DND-41 (cell line): ENCODE measurements around the gene PLXNA4.

ENCODE experiments used
- EZH2 ChIP-seq: IDR thresholded peaks from 3 replicates; pipeline ENCODE4 v1.6.1; 2012; ENCODE audit warnings: borderline replicate concordance, low read depth, mild to moderate bottlenecking, moderate library complexity, low read length, inconsistent platforms; ENCODE audit not compliant: severe bottlenecking
- TF ChIP-seq, protein P1 (sequence below): IDR thresholded peaks from 2 replicates; pipeline ENCODE4 v1.5.1; 2012; ENCODE audit warnings: borderline replicate concordance, low read length, moderate library complexity, mild to moderate bottlenecking; ENCODE audit not compliant: poor library complexity, severe bottlenecking; ENCODE audit errors: extremely low read depth

DNA sequence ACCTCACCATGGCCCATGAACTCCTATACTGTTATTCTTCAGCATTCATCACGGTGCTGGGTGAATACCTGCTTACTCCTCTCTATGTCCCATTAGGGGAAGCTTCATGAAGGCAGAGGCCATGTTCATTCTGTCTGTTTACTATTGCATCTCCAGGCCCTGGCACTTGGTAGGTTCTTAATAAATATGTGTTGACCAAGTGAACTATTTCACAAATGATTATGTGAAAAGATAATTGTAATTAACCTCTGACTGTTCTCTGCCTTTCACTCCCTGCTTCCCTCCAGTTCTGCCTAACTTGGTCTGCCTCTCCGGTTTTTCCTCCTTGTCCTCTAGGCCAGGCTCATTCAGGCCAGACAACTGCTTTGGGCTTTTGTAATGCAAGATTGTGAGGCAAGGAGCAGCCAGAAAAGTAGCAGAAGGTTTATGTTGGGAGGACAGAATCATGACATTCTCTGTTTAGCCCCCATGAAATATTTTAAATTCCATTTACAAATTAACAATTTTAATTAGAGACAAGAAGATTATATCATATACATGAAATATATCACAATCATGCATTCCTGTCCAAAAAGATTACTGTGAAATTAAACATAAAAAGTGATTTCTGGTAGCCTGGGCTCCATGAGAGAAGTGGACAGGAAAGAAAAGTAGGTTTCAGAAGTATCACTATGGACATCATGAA is 42.1 kb upstream of the PLXNA4 start:
- TF ChIP-seq, protein P1, sequence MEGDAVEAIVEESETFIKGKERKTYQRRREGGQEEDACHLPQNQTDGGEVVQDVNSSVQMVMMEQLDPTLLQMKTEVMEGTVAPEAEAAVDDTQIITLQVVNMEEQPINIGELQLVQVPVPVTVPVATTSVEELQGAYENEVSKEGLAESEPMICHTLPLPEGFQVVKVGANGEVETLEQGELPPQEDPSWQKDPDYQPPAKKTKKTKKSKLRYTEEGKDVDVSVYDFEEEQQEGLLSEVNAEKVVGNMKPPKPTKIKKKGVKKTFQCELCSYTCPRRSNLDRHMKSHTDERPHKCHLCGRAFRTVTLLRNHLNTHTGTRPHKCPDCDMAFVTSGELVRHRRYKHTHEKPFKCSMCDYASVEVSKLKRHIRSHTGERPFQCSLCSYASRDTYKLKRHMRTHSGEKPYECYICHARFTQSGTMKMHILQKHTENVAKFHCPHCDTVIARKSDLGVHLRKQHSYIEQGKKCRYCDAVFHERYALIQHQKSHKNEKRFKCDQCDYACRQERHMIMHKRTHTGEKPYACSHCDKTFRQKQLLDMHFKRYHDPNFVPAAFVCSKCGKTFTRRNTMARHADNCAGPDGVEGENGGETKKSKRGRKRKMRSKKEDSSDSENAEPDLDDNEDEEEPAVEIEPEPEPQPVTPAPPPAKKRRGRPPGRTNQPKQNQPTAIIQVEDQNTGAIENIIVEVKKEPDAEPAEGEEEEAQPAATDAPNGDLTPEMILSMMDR = no peak
- TF ChIP-seq EZH2 = no peak
